Activated CD4-positive, CD25-positive, alpha-beta regulatory T cell (primary cell): ENCODE measurements around the gene SP2.

Experiments
- DNase-seq, 4 experiments: peaks; one replicate each; lab custom pipeline; 2025; lab: John Stamatoyannopoulos, UW

The SP2 gene

GRCh38 chr17:47950448-47950847 is 54.4 kb downstream of the SP2 start:
- DNase-seq, result no peak

GRCh38 chr17:47952171-47953021 is 56.4 kb downstream of the SP2 start:
- no peak for DNase-seq

- no peak for DNase-seq
Measured at GRCh38 chr17:47953909-47954308, 57.9 kb downstream of the SP2 start.

GRCh38 chr17:47955497-47956461 is 59.7 kb downstream of the SP2 start:
- no peak for DNase-seq

DNA sequence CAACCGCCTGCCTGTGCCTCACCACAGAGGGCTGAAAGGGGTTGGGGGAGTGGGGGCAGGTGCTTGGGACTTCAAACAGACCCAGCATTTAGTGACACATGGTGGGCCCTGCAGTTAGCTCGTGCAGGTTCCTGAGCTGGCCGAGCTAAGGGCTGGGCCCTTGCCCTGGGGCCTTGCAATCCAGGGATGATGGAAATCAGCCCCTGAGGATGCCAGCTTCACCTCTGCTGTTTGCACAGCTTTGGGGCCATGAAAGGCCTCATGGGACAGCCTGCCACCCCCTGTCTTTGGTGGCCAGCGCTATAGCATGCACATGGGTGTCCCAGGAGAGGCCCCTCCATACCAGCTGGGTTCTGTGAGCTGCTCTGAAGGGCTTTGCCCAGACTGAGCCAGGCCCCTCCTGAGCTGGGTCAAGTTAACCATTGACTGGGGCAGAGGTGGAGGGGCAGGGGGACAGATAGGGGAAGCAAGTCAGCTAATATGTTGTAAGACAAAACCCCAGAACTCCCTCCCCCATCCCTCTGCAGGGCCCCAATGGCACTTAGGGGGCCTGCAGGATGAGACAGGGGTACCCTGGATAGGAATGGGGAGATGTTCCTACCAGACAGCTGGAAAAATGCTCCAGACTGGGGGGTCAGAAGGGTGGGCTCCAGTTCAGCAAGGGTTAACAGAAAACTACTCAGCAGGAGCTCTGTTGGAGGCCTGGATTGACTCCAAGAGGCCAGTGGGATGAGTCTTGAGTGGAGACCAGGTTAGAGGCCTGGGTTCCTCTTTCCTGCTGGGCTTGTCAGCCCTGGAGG is 61.0 kb downstream of the SP2 start:
- DNase-seq, result no peak

DNA sequence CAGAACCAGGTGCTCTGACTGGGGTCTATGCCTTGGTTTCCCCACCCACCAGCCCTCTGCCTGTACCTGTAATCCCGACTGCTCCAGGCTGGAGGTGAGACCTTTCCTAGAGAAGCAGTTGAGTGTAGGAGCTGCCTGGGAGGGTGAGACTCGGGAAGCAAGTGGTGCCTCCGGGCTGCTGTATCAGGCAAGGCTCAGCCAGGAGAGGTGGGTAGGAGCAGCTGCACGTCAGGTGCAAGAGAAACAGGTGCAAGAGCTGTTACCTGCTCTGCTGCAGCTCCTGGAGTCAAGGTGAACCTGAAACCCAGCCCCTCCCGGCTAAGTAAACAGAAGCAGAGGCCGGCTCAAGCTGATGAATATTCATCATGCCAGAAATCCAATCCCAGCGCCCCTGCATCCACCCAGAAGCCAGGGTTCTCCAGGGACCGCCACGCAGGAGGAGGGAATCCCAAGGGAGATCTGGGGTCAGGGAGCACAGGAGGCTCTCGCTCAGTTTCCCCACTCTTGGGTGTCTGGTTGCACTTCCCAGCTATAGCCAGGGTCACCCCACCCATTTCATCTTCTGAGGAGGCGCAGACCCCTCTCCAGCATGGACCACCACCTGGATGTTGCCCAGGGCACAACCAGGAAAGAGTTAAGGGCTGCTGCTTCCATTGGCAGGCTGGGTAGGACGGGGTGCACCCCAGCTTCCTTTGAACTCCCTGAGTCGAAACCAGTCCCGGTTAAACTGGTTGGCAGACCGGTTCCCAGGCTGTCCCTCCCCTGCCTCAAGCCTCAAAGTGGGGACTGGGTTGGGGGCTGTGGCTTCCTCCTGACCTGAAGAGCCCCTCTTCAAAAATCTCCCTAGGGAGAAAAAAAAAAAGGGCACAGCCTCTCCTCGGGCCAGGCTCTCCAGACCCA is 61.8 kb downstream of the SP2 start, which contains the start of gene PRR15L:
PRR15L (minus strand) TSS at position 293 of the 900 bp plus-strand sequence. CDS start 4,649 bp downstream, outside the sequence.
- no peak for DNase-seq

DNA sequence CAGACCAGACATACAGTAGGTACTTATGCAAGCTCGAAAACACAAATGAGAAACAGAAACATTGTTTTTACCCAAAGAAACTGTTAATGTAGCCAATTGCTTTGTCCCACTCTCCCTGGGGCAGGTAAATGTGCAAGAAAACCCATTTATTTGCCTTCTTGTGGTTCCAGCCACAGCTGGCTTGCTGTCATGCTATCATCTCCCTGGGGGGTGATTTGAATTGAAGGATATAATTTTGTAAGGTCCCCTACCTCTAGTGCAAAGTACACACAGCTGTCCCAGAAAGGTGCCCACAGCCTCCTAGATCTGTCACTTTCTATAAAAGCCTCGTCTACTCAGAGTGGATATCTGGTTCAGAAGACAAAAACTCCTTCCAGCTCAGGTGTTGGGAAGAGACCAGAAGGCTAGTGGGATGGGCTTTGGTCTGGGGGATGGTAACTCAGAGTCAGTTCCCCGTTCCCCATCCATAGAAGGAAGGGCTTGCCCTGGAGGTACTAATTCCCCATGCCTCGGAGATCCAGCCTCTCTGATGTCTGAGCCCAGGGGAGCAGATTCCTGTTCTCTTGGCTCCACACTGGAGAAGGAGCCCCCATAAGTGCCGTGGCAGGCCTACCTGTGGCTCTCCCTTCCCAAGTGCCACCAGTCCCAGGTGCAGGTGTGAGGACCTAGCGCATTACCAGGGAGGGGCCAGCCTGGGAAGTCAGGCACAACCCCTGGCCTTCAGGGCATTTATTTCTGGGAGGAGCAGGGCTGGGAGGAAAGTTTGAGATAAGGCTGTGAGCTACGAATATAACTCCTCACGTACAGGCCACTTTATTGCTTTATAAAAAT is 64.0 kb downstream of the SP2 start:
- DNase-seq, result no peak

- no peak for DNase-seq
Measured at GRCh38 chr17:47961406-47961805, 65.4 kb downstream of the SP2 start.

DNA sequence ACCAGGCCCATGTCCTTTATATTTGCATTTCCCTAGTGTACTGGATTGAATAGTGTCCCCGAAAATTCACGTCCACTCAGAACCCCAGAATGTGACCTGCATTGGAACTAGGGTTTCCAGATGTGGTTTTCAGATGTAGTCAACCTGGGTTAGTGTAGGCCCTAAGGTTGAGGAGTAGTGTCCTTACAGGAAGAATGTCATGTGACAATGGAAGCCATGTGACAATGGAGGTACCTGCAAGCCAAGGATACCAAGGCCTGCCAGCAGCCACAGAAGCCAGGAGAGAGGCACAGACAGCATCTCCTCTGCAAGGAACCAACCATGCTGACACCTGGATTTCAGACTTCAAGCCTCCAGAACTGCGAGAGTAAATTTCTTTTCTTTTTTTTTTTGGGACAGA is 66.9 kb downstream of the SP2 start:
- no peak for DNase-seq

GRCh38 chr17:47964856-47965255 is 68.8 kb downstream of the SP2 start:
- no peak for DNase-seq

GRCh38 chr17:47966079-47966519 is 70.1 kb downstream of the SP2 start:
- no peak for DNase-seq

GRCh38 chr17:47967607-47968252 is 71.7 kb downstream of the SP2 start:
- DNase-seq, result no peak

GRCh38 chr17:47968836-47969235 is 72.8 kb downstream of the SP2 start:
- no peak for DNase-seq

- no peak for DNase-seq
Measured at GRCh38 chr17:47969930-47970724, 74.1 kb downstream of the SP2 start.

DNA sequence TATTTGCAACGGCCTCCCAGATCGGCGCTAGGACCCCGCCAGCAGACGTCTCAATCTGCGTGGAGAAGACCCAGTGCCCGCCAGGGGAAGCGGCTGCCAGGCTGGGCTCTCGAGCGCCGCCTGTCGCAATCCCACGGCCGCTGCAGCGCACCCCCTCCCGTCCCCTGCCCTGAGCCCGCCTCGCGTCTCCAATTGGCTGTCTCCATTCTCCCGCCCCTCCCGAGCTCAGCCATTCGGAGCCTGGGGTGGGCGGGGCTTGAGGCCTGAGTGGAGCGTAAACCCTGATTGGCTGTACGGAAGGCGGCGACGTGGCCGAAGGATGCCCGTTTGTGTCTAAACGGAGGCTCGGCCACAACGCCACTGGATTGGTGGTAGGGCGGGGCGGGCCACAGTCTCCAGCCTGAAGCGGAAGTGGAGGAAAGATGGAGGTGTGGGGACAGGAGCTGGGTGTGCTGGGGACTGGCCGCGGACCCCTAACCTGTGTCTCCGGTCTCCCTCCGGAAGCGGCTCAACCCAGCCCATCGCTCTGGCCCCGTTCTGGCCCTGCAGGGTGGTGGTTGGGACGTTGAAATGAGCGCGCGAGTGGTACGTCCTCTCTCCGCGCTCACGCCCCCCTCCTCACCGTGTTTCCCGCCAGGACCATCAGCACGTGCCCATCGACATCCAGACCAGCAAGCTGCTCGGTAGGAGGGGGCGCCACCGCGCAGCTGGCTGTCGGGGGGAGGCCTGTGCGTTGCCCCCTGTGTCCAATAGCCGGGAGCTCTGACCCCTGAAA is 74.9 kb downstream of the SP2 start, which contains the start of gene CDK5RAP3:
CDK5RAP3 (plus strand) TSS at position 389 of the 775 bp plus-strand sequence; CDS start at position 423, 34 bp downstream.
- DNase-seq, result peak; percentile 96 to 98 (median 97)

GRCh38 chr17:47973541-47973940 is 77.5 kb downstream of the SP2 start:
- no peak for DNase-seq

DNA sequence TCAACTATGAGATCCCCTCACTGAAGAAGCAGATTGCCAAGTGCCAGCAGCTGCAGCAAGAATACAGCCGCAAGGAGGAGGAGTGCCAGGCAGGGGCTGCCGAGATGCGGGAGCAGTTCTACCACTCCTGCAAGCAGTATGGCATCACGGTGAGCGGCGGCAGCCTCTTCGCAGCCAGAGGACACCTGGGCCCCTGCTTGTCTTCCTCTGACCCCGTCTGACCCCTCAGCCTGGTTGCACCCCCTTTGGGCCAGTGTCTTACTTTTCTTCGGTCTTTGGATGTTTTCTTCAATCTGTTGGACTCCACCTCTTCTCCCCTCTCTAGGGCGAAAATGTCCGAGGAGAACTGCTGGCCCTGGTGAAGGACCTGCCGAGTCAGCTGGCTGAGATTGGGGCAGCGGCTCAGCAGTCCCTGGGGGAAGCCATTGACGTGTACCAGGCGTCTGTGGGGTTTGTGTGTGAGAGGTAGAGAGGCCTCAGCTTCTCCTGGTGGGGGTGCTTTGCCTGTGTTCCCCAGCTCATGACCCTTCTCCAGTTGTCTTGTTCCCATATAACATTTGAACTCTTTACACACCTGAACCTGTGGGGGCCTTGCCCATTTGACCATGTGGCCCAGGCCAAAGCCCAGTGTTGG is 79.3 kb downstream of the SP2 start:
- DNase-seq, result no peak
